ENCODE results near the gene CROCC2.

CROCC2 gene

GRCh38 chr2:241033336-241033987, 127.3 kb downstream of the CROCC2 start:
- TF ChIP-seq, protein P1, sequence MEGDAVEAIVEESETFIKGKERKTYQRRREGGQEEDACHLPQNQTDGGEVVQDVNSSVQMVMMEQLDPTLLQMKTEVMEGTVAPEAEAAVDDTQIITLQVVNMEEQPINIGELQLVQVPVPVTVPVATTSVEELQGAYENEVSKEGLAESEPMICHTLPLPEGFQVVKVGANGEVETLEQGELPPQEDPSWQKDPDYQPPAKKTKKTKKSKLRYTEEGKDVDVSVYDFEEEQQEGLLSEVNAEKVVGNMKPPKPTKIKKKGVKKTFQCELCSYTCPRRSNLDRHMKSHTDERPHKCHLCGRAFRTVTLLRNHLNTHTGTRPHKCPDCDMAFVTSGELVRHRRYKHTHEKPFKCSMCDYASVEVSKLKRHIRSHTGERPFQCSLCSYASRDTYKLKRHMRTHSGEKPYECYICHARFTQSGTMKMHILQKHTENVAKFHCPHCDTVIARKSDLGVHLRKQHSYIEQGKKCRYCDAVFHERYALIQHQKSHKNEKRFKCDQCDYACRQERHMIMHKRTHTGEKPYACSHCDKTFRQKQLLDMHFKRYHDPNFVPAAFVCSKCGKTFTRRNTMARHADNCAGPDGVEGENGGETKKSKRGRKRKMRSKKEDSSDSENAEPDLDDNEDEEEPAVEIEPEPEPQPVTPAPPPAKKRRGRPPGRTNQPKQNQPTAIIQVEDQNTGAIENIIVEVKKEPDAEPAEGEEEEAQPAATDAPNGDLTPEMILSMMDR (conservative IDR thresholded peaks at IDR 0.05): no peak
- no peak for TF ChIP-seq ZFX (IDR thresholded peaks at IDR 0.05)

GRCh38 chr2:241033994-241034393, 127.9 kb downstream of the CROCC2 start:
- TF ChIP-seq, protein P1 (conservative IDR thresholded peaks at IDR 0.05): no peak
- TF ChIP-seq ZFX (IDR thresholded peaks at IDR 0.05): no peak
- no peak overlapping the region for H3K27ac ChIP-seq

More at GRCh38 chr2:241033336-241033987, 127.3 kb downstream of the CROCC2 start:
- no peak overlapping the region for H3K27ac ChIP-seq

DNA sequence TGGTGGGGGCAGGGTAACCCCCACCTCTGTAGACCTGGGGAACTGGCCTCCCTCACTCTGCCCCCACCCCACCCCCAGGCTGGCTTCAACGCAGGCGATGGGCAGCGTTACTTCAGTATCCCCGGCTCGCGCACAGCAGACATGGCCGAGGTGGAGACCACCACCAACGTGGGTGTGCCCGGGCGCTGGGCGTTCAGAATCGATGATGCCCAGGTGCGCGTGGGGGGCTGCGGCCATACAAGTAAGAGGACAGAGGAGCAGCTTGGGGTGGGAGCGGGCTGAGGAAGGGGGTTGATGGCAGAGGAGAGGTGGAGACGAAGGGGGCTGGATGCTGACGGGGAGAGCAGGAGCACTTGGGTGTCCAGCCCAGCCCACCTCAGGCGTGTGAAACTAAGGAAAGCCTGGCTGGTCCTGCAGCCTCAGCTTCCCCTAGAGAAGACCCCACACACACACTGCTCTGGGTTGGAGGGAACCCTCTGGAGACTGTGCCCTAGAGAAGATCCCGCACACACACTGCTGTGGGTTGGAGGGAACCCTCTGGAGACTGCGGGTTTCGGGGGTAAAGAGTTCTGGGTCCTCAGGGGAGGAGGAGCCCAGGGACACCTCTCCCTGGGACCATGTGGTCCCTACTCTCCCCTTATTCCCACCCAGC, 128.5 kb downstream of the CROCC2 start:
- TF ChIP-seq, protein P1 (conservative IDR thresholded peaks at IDR 0.05): no peak
- no peak for TF ChIP-seq ZFX (IDR thresholded peaks at IDR 0.05)
- no peak overlapping the region for H3K27ac ChIP-seq

DNA sequence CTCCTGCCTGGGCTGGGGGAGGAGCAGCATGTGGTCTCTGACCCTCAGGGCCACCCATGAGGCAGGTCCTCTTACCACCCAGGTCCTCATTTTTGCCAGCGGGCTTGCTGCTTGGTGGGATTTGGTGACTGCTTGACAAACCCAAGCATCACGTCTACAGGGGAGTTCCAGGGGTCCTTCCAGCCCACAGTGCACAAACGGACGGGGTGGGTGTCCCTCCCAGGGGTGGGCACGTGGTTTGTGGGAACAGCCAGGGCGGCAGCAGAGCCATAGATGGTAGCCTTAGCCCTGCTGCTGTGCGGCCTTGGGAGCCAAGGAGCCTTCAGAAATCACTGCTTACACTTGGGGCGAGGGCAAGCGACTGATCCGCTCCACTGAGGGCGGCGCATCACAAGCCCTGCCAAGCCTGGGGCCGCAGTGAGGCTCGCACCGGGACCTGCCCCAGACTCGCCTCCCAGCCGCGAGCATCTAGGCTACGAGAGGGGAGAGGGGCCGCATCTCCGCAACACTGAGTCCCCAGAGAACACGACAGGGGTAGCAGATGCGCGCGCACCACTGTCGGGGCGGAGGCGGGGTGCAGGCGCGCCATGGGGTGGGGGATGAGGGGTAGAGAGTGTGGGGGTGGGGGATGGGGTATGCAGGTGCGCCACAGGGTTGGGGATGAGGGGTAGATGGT, 129.1 kb downstream of the CROCC2 start:
- TF ChIP-seq, protein P1 (conservative IDR thresholded peaks at IDR 0.05): no peak
- TF ChIP-seq ZFX (IDR thresholded peaks at IDR 0.05): no peak

GRCh38 chr2:241035818-241036396, 129.8 kb downstream of the CROCC2 start:
- TF ChIP-seq, protein P1 (conservative IDR thresholded peaks at IDR 0.05): no peak
- TF ChIP-seq ZFX (IDR thresholded peaks at IDR 0.05): no peak
- no peak overlapping the region for H3K27ac ChIP-seq

More for the DNA sequence above, 129.1 kb downstream of the CROCC2 start:
- H3K27ac ChIP-seq: no peak overlapping the region

- H3K27ac ChIP-seq: no peak overlapping the region
- TF ChIP-seq ZFX (IDR thresholded peaks at IDR 0.05): no peak
- TF ChIP-seq, protein P1 (conservative IDR thresholded peaks at IDR 0.05): no peak
Observed at GRCh38 chr2:241036397-241036963, 130.3 kb downstream of the CROCC2 start.
